Measurements from ENCODE around the gene UBE2B. TPM values are rescaled to one million over a fixed set of nuclear protein-coding genes. Genes with fewer than 3 reads are reported as not detected.

The UBE2B gene
- total RNA-seq, 1 donor from 2014 or later = 67.8 TPM

Other genes starting within 250 kb of the UBE2B start
- gene SKP1, start 194.6 kb upstream of the UBE2B start, total RNA-seq = 63.7 TPM
- 47.0 TPM for gene PPP2CA, start 145.5 kb upstream of the UBE2B start, total RNA-seq
- gene CDKL3, start 4.4 kb upstream of the UBE2B start, total RNA-seq = 7.8 TPM
- gene CDKN2AIPNL, start 40.3 kb downstream of the UBE2B start, total RNA-seq = 37.1 TPM
- gene JADE2, start 154.1 kb downstream of the UBE2B start, total RNA-seq = 1.6 TPM